ENCODE data around the gene GAL3ST2. TPM values are rescaled to one million over a fixed set of nuclear protein-coding genes. Genes with fewer than 3 reads are reported as not detected.

The GAL3ST2 gene
- 1 to 10 TPM; 1.5 to 1.9 TPM for total RNA-seq
- 0.34 TPM for polyA plus RNA-seq (2013, experiment 1 of 2)
- polyA plus RNA-seq (2013, experiment 2 of 2), result 0.12 TPM
- 0 to 0.66 (median 0.04) reads per million in 172 experiments for total RNA-seq

DNA sequence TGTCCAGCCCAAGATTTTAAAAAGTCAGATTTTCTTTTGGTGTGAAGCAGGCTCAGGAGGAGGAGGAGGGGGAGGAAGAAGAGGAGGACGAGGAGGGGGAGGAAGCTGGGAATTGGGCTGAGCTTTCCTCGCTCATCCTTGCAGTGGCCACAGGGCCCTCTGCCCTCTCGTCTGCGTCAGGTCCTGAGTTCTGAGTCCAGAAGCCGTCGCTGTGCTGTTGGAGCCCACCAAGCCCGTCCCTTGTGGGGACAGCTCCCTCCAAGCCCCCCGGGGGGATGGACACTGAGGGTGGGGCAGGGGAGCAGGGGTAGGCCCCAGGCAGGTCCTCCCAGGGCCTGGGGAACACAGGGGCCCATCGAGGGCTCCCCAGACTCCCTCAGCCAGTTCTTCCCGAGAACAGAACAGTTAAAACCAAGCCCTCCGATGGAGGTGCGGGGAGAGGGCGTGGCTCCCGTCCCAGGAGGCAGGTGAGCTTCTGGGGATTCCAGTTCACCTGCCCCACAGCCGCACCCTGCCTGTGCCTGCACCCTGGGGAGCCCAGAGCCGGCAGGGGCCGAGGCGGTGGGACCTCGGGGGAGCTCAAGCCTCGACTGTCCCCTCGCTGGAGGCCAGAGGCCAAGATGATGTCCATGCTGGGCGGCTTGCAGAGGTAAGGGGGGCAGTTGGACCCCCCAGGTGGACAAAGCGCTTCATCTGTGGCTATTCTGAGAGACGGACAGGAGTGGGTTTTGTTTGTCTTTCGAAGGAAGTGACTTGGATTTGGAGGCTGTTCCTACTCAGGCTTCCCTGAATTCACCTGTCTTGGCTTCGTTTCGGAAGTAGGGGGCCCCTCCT is at the start of gene GAL3ST2:
TSS of gene GAL3ST2 (plus strand) at position 487 of the 834 bp plus-strand sequence. CDS start at position 621, 134 bp downstream.
- ChIA-PET POLR2A (no interaction called here), CTCF (no interaction called here)
- Mint-ChIP-seq H3K4me3 (no peak within 1 kb of the TSS), H3K9me3 (peaks cover 3% of the 10 kb centered on the region), H3K4me1 (ENCODE audit: low read depth) (peaks cover 15% of the 10 kb centered on the region), H3K27me3 (no peaks in the 10 kb centered on the region), H3K36me3 (ENCODE audit: low read depth) (no peaks in the 10 kb centered on the region), H3K27ac (no peak within 1 kb of the TSS)
- intact Hi-C loops (cut with DNase I, micrococcal nuclease), result no loop called here
- ATAC-seq (ENCODE audit: poor library complexity) (no peak), DNase-seq (no peak)
- Histone ChIP-seq H3K27me3 (ENCODE audit: control insufficient read depth in 1 of 2, insufficient read depth in 2 of 2, low read length in 2 of 2) (peaks cover 0 to 4% of the 10 kb centered on the region in 2 experiments), H3K4me1 (ENCODE audit: insufficient read depth, low read length) (peaks cover 15% of the 10 kb centered on the region), H3K9me3 (ENCODE audit: control insufficient read depth in 1 of 2, insufficient read depth in 1 of 2, low read length in 2 of 2) (peaks cover 0 to 6% of the 10 kb centered on the region in 2 experiments), H3K27ac (ENCODE audit: low read depth in 1 of 2, low read length in 2 of 2) (no peak within 1 kb of the TSS), H3K4me3 (ENCODE audit: low read length) (no peak within 1 kb of the TSS), H3K36me3 (ENCODE audit: insufficient read depth, low read length) (no peaks in the 10 kb centered on the region)
- TF ChIP-seq, protein P1, sequence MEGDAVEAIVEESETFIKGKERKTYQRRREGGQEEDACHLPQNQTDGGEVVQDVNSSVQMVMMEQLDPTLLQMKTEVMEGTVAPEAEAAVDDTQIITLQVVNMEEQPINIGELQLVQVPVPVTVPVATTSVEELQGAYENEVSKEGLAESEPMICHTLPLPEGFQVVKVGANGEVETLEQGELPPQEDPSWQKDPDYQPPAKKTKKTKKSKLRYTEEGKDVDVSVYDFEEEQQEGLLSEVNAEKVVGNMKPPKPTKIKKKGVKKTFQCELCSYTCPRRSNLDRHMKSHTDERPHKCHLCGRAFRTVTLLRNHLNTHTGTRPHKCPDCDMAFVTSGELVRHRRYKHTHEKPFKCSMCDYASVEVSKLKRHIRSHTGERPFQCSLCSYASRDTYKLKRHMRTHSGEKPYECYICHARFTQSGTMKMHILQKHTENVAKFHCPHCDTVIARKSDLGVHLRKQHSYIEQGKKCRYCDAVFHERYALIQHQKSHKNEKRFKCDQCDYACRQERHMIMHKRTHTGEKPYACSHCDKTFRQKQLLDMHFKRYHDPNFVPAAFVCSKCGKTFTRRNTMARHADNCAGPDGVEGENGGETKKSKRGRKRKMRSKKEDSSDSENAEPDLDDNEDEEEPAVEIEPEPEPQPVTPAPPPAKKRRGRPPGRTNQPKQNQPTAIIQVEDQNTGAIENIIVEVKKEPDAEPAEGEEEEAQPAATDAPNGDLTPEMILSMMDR (IDR thresholded peaks at IDR 0.05), result no peak

DNA sequence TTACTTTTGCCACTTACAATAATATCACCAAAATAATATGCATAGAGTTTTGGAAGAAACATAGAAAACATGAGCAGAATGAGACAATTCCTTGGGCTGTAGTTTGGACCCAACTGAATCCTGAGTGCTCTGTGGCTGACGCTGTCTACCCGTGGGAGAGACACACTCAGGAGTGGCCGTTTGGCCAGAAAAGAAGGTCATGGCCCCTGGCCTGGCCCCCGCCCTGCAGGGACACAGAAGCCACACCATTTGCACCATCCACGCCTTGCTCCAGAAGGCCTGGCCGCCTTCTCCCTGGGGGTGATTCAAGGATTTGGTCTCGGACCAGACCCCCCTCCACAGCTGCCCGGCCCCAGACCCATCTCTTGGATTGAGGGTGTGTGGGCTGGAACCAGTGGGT is 48.6 kb upstream of the GAL3ST2 start:
- no peaks in the 10 kb centered on the region for H3K27me3 Mint-ChIP-seq
- H3K27ac Mint-ChIP-seq, result no peak overlapping the region
- H3K9me3 Mint-ChIP-seq, result no peaks in the 10 kb centered on the region
- CTCF ChIA-PET, result interaction anchor here (1.1 kb wide), 1 partner anchor 25 kb away, joined by 3 read pairs; no protein-coding TSS in a partner anchor
- H3K27ac ChIP-seq (ENCODE audit: low read depth in 1 of 2, low read length in 2 of 2), result no peak overlapping the region
- POLR2A ChIA-PET, result no interaction called here
- H3K27me3 ChIP-seq (ENCODE audit: control insufficient read depth in 1 of 2, insufficient read depth in 2 of 2, low read length in 2 of 2), result no peaks in the 10 kb centered on the region
- ATAC-seq (ENCODE audit: poor library complexity), result no peak
- peaks cover 13% of the 10 kb centered on the region for H3K36me3 ChIP-seq (ENCODE audit: insufficient read depth, low read length)
- TF ChIP-seq, protein P1 (IDR thresholded peaks at IDR 0.05), result no peak
- no peak overlapping the region for H3K4me3 Mint-ChIP-seq
- no peak overlapping the region for H3K4me3 ChIP-seq (ENCODE audit: low read length)
- H3K36me3 Mint-ChIP-seq (ENCODE audit: low read depth), result peaks cover 19% of the 10 kb centered on the region
- peaks cover 0 to 6% of the 10 kb centered on the region in 2 experiments for H3K9me3 ChIP-seq (ENCODE audit: control insufficient read depth in 1 of 2, insufficient read depth in 1 of 2, low read length in 2 of 2)
- H3K4me1 ChIP-seq (ENCODE audit: insufficient read depth, low read length), result peaks cover 14% of the 10 kb centered on the region
- peaks cover 2% of the 10 kb centered on the region for H3K4me1 Mint-ChIP-seq (ENCODE audit: low read depth)
- no peak for DNase-seq
- intact Hi-C loops (cut with DNase I, micrococcal nuclease), result no loop called here

DNA sequence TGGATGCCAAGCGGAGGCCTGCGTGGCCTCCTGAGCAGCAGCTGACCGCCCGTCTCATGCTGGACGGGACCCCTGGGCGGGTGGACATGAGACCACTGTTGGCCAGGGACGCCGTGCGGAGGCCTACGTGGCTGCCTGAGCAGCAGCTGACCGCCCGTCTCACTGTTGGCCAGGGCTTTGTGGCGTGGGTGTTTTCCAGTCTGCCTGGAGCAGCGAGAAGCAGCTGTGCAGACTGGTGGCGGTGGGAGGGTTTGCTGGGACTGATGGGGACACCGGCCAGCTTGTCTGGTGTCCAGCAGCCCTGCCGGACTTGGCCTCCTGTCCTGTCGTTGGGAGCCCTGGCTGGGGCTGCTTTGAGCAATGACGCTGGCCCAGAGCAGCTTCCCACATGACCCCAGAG is 48.0 kb upstream of the GAL3ST2 start:
- Mint-ChIP-seq H3K27me3 (no peaks in the 10 kb centered on the region), H3K4me3 (no peak overlapping the region), H3K27ac (no peak overlapping the region), H3K9me3 (no peaks in the 10 kb centered on the region), H3K36me3 (ENCODE audit: low read depth) (peaks cover 13% of the 10 kb centered on the region), H3K4me1 (ENCODE audit: low read depth) (peaks cover 4% of the 10 kb centered on the region)
- Histone ChIP-seq H3K36me3 (ENCODE audit: insufficient read depth, low read length) (peaks cover 9% of the 10 kb centered on the region), H3K27me3 (ENCODE audit: control insufficient read depth in 1 of 2, insufficient read depth in 2 of 2, low read length in 2 of 2) (no peaks in the 10 kb centered on the region), H3K27ac (ENCODE audit: low read depth in 1 of 2, low read length in 2 of 2) (no peak overlapping the region), H3K4me3 (ENCODE audit: low read length) (no peak overlapping the region), H3K9me3 (ENCODE audit: control insufficient read depth in 1 of 2, insufficient read depth in 1 of 2, low read length in 2 of 2) (peaks cover 0 to under 1% of the 10 kb centered on the region in 2 experiments), H3K4me1 (ENCODE audit: insufficient read depth, low read length) (peaks cover 20% of the 10 kb centered on the region)
- ChIA-PET CTCF (interaction anchor here (1.1 kb wide), 1 partner anchor 26 kb away, joined by 3 read pairs; no protein-coding TSS in a partner anchor), POLR2A (no interaction called here)
- intact Hi-C loops (cut with DNase I, micrococcal nuclease), result no loop called here
- TF ChIP-seq, protein P1 (IDR thresholded peaks at IDR 0.05), result no peak
- no peak for DNase-seq
- no peak for ATAC-seq (ENCODE audit: poor library complexity)
